Measurements from ENCODE around the gene GDPD4. TPM values are rescaled to one million over a fixed set of nuclear protein-coding genes. Genes with fewer than 3 reads are reported as not detected.

Gene GDPD4
- total and polyA plus RNA-seq, 10 of the 15 experiments (the other 5 are each of a cell fraction or from before 2014, with no cell fraction given), result 0.23 TPM; not detected in 9

DNA sequence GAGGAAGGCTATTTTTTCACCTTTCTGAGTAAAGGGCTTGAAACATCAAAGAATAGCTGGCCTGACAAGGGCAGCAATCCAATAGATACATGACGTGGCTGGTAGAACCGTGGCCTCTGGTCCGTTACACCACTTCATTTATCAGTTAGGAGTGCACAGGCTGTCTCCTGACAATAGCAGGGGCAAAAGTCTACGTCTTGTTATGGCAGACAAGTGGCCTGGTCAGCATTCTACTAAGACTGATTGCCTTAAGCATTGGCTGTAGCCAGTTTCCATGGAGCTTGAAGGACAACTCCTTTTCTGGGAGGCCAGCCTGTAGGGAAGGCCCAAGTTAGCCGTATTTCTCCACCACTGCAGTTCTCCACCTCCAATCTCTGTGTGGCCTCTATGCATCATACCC lies 9.2 kb upstream of the GDPD4 start (continued):
- TF ChIP-seq, protein P1, sequence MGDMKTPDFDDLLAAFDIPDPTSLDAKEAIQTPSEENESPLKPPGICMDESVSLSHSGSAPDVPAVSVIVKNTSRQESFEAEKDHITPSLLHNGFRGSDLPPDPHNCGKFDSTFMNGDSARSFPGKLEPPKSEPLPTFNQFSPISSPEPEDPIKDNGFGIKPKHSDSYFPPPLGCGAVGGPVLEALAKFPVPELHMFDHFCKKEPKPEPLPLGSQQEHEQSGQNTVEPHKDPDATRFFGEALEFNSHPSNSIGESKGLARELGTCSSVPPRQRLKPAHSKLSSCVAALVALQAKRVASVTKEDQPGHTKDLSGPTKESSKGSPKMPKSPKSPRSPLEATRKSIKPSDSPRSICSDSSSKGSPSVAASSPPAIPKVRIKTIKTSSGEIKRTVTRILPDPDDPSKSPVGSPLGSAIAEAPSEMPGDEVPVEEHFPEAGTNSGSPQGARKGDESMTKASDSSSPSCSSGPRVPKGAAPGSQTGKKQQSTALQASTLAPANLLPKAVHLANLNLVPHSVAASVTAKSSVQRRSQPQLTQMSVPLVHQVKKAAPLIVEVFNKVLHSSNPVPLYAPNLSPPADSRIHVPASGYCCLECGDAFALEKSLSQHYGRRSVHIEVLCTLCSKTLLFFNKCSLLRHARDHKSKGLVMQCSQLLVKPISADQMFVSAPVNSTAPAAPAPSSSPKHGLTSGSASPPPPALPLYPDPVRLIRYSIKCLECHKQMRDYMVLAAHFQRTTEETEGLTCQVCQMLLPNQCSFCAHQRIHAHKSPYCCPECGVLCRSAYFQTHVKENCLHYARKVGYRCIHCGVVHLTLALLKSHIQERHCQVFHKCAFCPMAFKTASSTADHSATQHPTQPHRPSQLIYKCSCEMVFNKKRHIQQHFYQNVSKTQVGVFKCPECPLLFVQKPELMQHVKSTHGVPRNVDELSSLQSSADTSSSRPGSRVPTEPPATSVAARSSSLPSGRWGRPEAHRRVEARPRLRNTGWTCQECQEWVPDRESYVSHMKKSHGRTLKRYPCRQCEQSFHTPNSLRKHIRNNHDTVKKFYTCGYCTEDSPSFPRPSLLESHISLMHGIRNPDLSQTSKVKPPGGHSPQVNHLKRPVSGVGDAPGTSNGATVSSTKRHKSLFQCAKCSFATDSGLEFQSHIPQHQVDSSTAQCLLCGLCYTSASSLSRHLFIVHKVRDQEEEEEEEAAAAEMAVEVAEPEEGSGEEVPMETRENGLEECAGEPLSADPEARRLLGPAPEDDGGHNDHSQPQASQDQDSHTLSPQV (IDR thresholded peaks at IDR 0.05), result no peak
- TF ChIP-seq RB1 (IDR thresholded peaks at IDR 0.05; ENCODE audit: borderline replicate concordance) (no peak), LARP7 (IDR thresholded peaks at IDR 0.05) (no peak), NFYA (IDR thresholded peaks at IDR 0.05; ENCODE audit: borderline replicate concordance, low read depth, low read length) (no peak), MYC (IDR thresholded peaks at IDR 0.05; ENCODE audit: insufficient read depth, insufficient read length, insufficient replicate concordance, low read length, severe bottlenecking) (no peak), SP1 (IDR thresholded peaks at IDR 0.05; ENCODE audit: low read depth, low read length) (no peak)
- TF ChIP-seq, protein P2, sequence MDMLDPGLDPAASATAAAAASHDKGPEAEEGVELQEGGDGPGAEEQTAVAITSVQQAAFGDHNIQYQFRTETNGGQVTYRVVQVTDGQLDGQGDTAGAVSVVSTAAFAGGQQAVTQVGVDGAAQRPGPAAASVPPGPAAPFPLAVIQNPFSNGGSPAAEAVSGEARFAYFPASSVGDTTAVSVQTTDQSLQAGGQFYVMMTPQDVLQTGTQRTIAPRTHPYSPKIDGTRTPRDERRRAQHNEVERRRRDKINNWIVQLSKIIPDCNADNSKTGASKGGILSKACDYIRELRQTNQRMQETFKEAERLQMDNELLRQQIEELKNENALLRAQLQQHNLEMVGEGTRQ (IDR thresholded peaks at IDR 0.05; ENCODE audit: borderline replicate concordance, low read depth, low read length), result no peak

- ChIA-PET CTCF (no interaction called here), SMC1A (ENCODE audit: uncharacterized antibody, unreplicated experiment) (no interaction called here), POLR2A (no interaction called here), RAD21 (ENCODE audit: unreplicated experiment) (no interaction called here)
- Histone ChIP-seq H3K4me1 (ENCODE audit: control insufficient read depth, insufficient read depth, low read length) (no peaks in the 10 kb centered on the region), H3K9ac (ENCODE audit: control insufficient read depth, insufficient read depth, low read length) (no peak overlapping the region), H3K36me3 (ENCODE audit: control insufficient read depth in 2 of 2, insufficient read depth in 2 of 2, low read length in 1 of 2) (no peaks in the 10 kb centered on the region), H3K79me2 (ENCODE audit: control insufficient read depth, insufficient read depth, low read length) (no peaks in the 10 kb centered on the region), H3K4me3 (no peak overlapping the region), H3K4me2 (ENCODE audit: control insufficient read depth, insufficient read depth) (no peak overlapping the region), H3K9me3 (replicated peaks; ENCODE audit: control insufficient read depth, insufficient read depth, low read length) (no peaks in the 10 kb centered on the region), H3K27ac (ENCODE audit: control insufficient read depth, insufficient read depth) (no peak overlapping the region), H4K20me1 (ENCODE audit: control insufficient read depth, insufficient read depth) (no peaks in the 10 kb centered on the region), H3K27me3 (replicated peaks in 1 of 2; ENCODE audit: control insufficient read depth in 2 of 2, insufficient read depth in 2 of 2, low read length in 1 of 2) (no peaks in the 10 kb centered on the region), H2AFZ (ENCODE audit: control insufficient read depth, low read depth, low read length) (no peak overlapping the region)
- 69% methylated on average over 5 of the region's 5 CpGs for WGBS (ENCODE audit: insufficient coverage, insufficient replicate concordance, low lambda C conversion rate, missing lambda C conversion rate)
- intact Hi-C loops (cut with micrococcal nuclease; ENCODE audit: unreplicated experiment) (no loop called here), in situ Hi-C loops (cut with MboI) (no loop called here)
- no peak for FAIRE-seq
- no peak for ATAC-seq
- no peak for DNase-seq (ENCODE audit: low read depth, low spot score)
- BruUV-seq (replicated peaks), result no TSS peak
- no peak for TF ChIP-seq TCF12 (IDR thresholded peaks at IDR 0.05; ENCODE audit: low read depth, low read length)
- no peak for TF ChIP-seq IKZF1 (conservative IDR thresholded peaks at IDR 0.05)
- TF ChIP-seq NFYB (IDR thresholded peaks at IDR 0.05; ENCODE audit: insufficient read depth, low read depth, low read length), result no peak
- no peak for TF ChIP-seq ZNF217 (IDR thresholded peaks at IDR 0.05)
- no peak for TF ChIP-seq CUX1 (IDR thresholded peaks at IDR 0.05; ENCODE audit: insufficient replicate concordance, low read depth, low read length)
- TF ChIP-seq NFIC (IDR thresholded peaks at IDR 0.05; ENCODE audit: low read depth, low read length), result no peak
Measured at GRCh38 chr11:77309401-77310085, 8.1 kb upstream of the GDPD4 start.

Measured in GM12878 (cell line).